Testis (tissue), 3 donors: ENCODE results near the gene TBX4. TPM values are rescaled to one million over a fixed set of nuclear protein-coding genes. Genes with fewer than 3 reads are reported as not detected.
"Not testable (repeated sequence)": the region's sequence is repeated elsewhere in the genome, so short reads cannot be mapped to it uniquely, and the experiment has no call there.

Experiments
- DNase-seq: peaks from one replicate; pipeline ENCODE4 v3.0.0-alpha.2; 2019
- H3K27ac ChIP-seq, 2 donors: fragments of 200-600 bp; sonication (generic); one replicate each; pipeline ENCODE4 v1.5.1; 2019
- H3K27me3 ChIP-seq: fragments of 200-600 bp; sonication (generic); one replicate; pipeline ENCODE4 v1.5.1; 2019
- H3K36me3 ChIP-seq: fragments of 200-600 bp; sonication (generic); one replicate; pipeline ENCODE4 v1.5.1; 2017; ENCODE audit warnings: low read depth; ENCODE audit errors: missing control alignments
- H3K4me1 ChIP-seq: fragments of 200-600 bp; sonication (generic); one replicate; pipeline ENCODE4 v1.5.1; 2019
- H3K4me3 ChIP-seq, 2 donors: fragments of 200-600 bp; sonication (generic); one replicate each; pipeline ENCODE4 v1.5.1; 2017 to 2019
- H3K9me3 ChIP-seq: fragments of 200-600 bp; sonication (generic); one replicate; pipeline ENCODE4 v1.5.1; 2017
- POLR2A ChIP-seq: fragments of 450-650 bp; IDR thresholded peaks from one replicate; pipeline ENCODE4 v1.6.1; 2017; ENCODE audit warnings: antibody characterized with exemption, mild to moderate bottlenecking, moderate library complexity
- WGBS, 2 donors: methylation state at CpG; one replicate each; pipeline ENCODE4 v1.1.5; 2018; 5-methylcytosine and 5-hydroxymethylcytosine counted together
- intact Hi-C: fragments of 100-400 bp; cut with DNase I; formaldehyde crosslinking; loops from one replicate; pipeline ENCODE4 v1.15.1; 2023; ENCODE audit warnings: low total_unique reads
- polyA plus RNA-seq: library from polyadenylated mRNA; stranded (reverse); fragments of 350-450 nt; fragmentation: Illumina TruSeq; extraction: RNeasy Lipid Tissue Mini Kit (QIAGEN cat#74804); gene quantifications from one replicate; pipeline ENCODE4 v1.2.3, GENCODE V29; 2014; ENCODE audit warnings: low read depth, low replicate concordance; ENCODE audit not compliant: insufficient read depth
- total RNA-seq, 2 donors: library from RNA; depleted of rRNA; stranded (reverse); fragments of >200 nt; gene quantifications; one replicate each; pipeline ENCODE4 v1.2.3, GENCODE V29; 2016
- TF ChIP-seq, protein P1 (sequence below), 3 experiments: fragments of 450-650 bp in 2 of 3; fragments of 200-600 bp in 1 of 3; sonication (generic) in 1 of 3; IDR thresholded peaks; one replicate each; pipeline ENCODE4 v1.5.1; 2016 to 2019; ENCODE audit warnings: antibody characterized with exemption in 3 of 3, mild to moderate bottlenecking in 2 of 3, moderate library complexity in 1 of 3

Gene TBX4
- total and polyA plus RNA-seq, 3 donors from 2014 or later, result 1.5 to 3.2 (median 1.7) TPM

GRCh38 chr17:61440697-61441096, 11.5 kb upstream of the TBX4 start:
- Histone ChIP-seq H3K27me3 (no peaks in the 10 kb centered on the region), H3K27ac (no peak overlapping the region), H3K36me3 (no peaks in the 10 kb centered on the region), H3K4me3 (no peak overlapping the region), H3K4me1 (no peaks in the 10 kb centered on the region), H3K9me3 (no peaks in the 10 kb centered on the region)
- no peak for DNase-seq
- intact Hi-C loops, result no loop called here
- no peak for TF ChIP-seq POLR2A
- TF ChIP-seq, protein P1, sequence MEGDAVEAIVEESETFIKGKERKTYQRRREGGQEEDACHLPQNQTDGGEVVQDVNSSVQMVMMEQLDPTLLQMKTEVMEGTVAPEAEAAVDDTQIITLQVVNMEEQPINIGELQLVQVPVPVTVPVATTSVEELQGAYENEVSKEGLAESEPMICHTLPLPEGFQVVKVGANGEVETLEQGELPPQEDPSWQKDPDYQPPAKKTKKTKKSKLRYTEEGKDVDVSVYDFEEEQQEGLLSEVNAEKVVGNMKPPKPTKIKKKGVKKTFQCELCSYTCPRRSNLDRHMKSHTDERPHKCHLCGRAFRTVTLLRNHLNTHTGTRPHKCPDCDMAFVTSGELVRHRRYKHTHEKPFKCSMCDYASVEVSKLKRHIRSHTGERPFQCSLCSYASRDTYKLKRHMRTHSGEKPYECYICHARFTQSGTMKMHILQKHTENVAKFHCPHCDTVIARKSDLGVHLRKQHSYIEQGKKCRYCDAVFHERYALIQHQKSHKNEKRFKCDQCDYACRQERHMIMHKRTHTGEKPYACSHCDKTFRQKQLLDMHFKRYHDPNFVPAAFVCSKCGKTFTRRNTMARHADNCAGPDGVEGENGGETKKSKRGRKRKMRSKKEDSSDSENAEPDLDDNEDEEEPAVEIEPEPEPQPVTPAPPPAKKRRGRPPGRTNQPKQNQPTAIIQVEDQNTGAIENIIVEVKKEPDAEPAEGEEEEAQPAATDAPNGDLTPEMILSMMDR (IDR thresholded peaks at IDR 0.05), result no peak

DNA sequence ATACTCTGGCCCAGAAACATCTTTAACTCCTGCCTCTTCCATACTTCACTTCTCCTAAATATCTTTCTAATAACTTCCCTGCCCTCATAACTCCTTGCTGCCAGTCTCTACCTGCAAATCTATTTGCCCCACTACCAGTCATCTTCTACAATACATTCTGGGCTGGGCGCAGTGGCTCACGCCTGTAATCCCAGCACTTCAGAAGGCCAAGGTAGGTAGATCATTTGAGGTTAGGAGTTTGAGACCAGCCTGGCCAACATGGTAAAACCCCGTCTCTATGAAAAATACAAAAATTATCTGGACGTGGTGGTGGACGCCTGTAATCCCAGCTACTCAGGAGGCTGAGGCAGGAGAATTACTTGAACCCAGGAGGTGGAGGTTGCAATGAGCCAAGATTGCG, 10.7 kb upstream of the TBX4 start:
- H3K4me1 ChIP-seq, intact Hi-C loops, H3K4me3 ChIP-seq, H3K36me3 ChIP-seq, H3K27ac ChIP-seq, H3K27me3 ChIP-seq, H3K9me3 ChIP-seq, DNase-seq: not testable (repeated sequence)
- 89 to 97% methylated on average over 6 of the region's 6 CpGs for WGBS, 2 donors

DNA sequence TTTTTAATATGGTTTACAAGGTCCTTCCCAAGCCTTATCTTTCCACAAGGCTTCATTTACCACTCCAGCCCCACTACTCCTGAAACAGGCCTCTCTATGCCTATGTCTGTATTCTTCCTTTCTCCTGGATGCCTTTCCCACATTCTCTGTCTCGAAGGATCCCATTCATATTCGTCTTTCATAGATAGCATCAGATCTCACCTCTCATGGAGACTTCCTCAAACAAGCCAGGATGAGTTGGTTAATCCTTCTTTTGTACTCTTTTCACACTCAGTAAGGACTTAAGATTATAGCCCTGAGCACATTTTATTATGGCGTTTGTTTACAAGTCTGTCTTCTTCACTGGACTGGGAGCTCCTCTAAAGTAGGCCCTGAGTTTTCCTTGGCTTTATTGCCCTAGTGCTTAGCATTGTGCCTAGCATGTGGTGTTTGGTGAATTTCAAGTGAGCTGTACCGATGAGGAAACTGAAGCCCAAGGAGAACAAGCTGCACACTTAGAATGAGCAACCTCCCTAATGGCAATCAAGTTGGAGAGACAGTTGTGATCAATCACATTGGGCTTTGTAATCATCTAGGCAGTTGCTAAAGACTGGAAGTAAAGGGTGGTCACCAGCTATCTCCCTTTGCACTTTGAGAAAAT, 10.0 kb upstream of the TBX4 start:
- no peak for TF ChIP-seq POLR2A
- TF ChIP-seq, protein P1 (IDR thresholded peaks at IDR 0.05), result no peak
- intact Hi-C loops, result no loop called here
- Histone ChIP-seq H3K27me3 (no peaks in the 10 kb centered on the region), H3K4me1 (no peaks in the 10 kb centered on the region), H3K4me3 (no peak overlapping the region), H3K27ac (no peak overlapping the region), H3K36me3 (no peaks in the 10 kb centered on the region), H3K9me3 (no peaks in the 10 kb centered on the region)
- DNase-seq, result no peak
- 68 to 70% methylated on average over 4 of the region's 4 CpGs for WGBS, 2 donors

- DNase-seq, result no peak
- no peaks in the 10 kb centered on the region for H3K27me3 ChIP-seq
- no peaks in the 10 kb centered on the region for H3K4me1 ChIP-seq
- no peaks in the 10 kb centered on the region for H3K36me3 ChIP-seq
- no peaks in the 10 kb centered on the region for H3K9me3 ChIP-seq
- WGBS, 2 donors, result 24 to 42% methylated on average over 9 to 11 of the region's 11 CpGs
- no peak overlapping the region for H3K27ac ChIP-seq
- TF ChIP-seq, protein P1 (IDR thresholded peaks at IDR 0.05), result no peak
- no peak for TF ChIP-seq POLR2A
- intact Hi-C loops, result no loop called here
- H3K4me3 ChIP-seq, result peak overlapping the region; percentile 40 to 51
Measured at GRCh38 chr17:61442878-61443474, 9.2 kb upstream of the TBX4 start.

GRCh38 chr17:61443475-61443882, 8.7 kb upstream of the TBX4 start:
- no peaks in the 10 kb centered on the region for H3K9me3 ChIP-seq
- H3K27ac ChIP-seq, result no peak overlapping the region
- no peaks in the 10 kb centered on the region for H3K27me3 ChIP-seq
- peak; percentile 85 for DNase-seq
- WGBS, 2 donors, result 70 to 80% methylated on average over 1 to 18 of the region's 18 CpGs
- no peaks in the 10 kb centered on the region for H3K4me1 ChIP-seq
- intact Hi-C loops, result no loop called here
- H3K36me3 ChIP-seq, result no peaks in the 10 kb centered on the region
- peak overlapping the region; percentile 40 to 51 for H3K4me3 ChIP-seq
- TF ChIP-seq, protein P1 (IDR thresholded peaks at IDR 0.05), result no peak
- no peak for TF ChIP-seq POLR2A
